ENCODE results near the gene ACTRT2. TPM values are rescaled to one million over a fixed set of nuclear protein-coding genes. Genes with fewer than 3 reads are reported as not detected.

The ACTRT2 gene
- total and polyA plus RNA-seq, 2 experiments from 2014 or later, result not detected

- TF ChIP-seq ZNF114 (CRISPR knock-in tag; IDR thresholded peaks at IDR 0.05), result no peak
- no peak for TF ChIP-seq POLR2AphosphoS5 (IDR thresholded peaks at IDR 0.05; ENCODE audit: low read depth)
- no peak for TF ChIP-seq REST (IDR thresholded peaks at IDR 0.05; ENCODE audit: unreplicated experiment)
- no peak for TF ChIP-seq ZNF462 (CRISPR knock-in tag; IDR thresholded peaks at IDR 0.05)
- TF ChIP-seq EZH2 (IDR thresholded peaks at IDR 0.05; ENCODE audit: low read depth, unreplicated experiment), result no peak
- TF ChIP-seq NANOG (IDR thresholded peaks at IDR 0.05; ENCODE audit: borderline replicate concordance), result no peak
- no peak for TF ChIP-seq STAT1 (IDR thresholded peaks at IDR 0.05; ENCODE audit: unreplicated experiment)
- TF ChIP-seq CREB1 (CRISPR knock-in tag; IDR thresholded peaks at IDR 0.05; ENCODE audit: low read depth), result no peak
- TF ChIP-seq CTCF (conservative IDR thresholded peaks at IDR 0.05; ENCODE audit: low read depth in 2 of 2), result no peak
- no peak for TF ChIP-seq JUNB (IDR thresholded peaks at IDR 0.05; ENCODE audit: unreplicated experiment)
- TF ChIP-seq EZH2phosphoT487 (IDR thresholded peaks at IDR 0.05; ENCODE audit: unreplicated experiment), result no peak
- no peak for TF ChIP-seq ETS1 (IDR thresholded peaks at IDR 0.05)
- no peak for TF ChIP-seq ZNF331 (CRISPR knock-in tag; IDR thresholded peaks at IDR 0.05; ENCODE audit: low read depth)
- Histone ChIP-seq H3K27me3 (ENCODE audit: insufficient read depth) (no peaks in the 10 kb centered on the region), H2AFZ (no peak overlapping the region), H3K4me2 (no peak overlapping the region), H3K79me2 (replicated peaks; ENCODE audit: insufficient read depth) (no peaks in the 10 kb centered on the region), H4K20me1 (replicated peaks; ENCODE audit: insufficient read depth) (no peaks in the 10 kb centered on the region), H3K9me2 (ENCODE audit: insufficient read depth) (no peaks in the 10 kb centered on the region), H3F3A (replicated peaks; ENCODE audit: low read depth) (no peaks in the 10 kb centered on the region), H3K27ac (ENCODE audit: low read depth) (no peak overlapping the region), H3K36me3 (ENCODE audit: insufficient read depth) (no peaks in the 10 kb centered on the region), H3K4me1 (ENCODE audit: insufficient read depth) (no peaks in the 10 kb centered on the region), H3K4me3 (no peak overlapping the region)
- DNase-seq (ENCODE audit: low spot score), result no peak
- Mint-ChIP-seq H3K9me3 (no peaks in the 10 kb centered on the region), H3K4me3 (no peak overlapping the region), H3K4me1 (no peaks in the 10 kb centered on the region), H3K27ac (no peak overlapping the region), H3K27me3 (ENCODE audit: insufficient read depth, low read depth, poor library complexity) (peaks cover 9% of the 10 kb centered on the region), H3K36me3 (ENCODE audit: low read depth) (no peaks in the 10 kb centered on the region)
- no peak for ATAC-seq
Observed at GRCh38 chr1:3029991-3030662, 8.9 kb downstream of the ACTRT2 start.

All from GM23338 (cell line).